ENCODE measurements around the gene NKPD1. TPM values are rescaled to one million over a fixed set of nuclear protein-coding genes. Genes with fewer than 3 reads are reported as not detected.

The NKPD1 gene
- total RNA-seq, 1 donor from 2014 or later: 0.11 TPM

DNA sequence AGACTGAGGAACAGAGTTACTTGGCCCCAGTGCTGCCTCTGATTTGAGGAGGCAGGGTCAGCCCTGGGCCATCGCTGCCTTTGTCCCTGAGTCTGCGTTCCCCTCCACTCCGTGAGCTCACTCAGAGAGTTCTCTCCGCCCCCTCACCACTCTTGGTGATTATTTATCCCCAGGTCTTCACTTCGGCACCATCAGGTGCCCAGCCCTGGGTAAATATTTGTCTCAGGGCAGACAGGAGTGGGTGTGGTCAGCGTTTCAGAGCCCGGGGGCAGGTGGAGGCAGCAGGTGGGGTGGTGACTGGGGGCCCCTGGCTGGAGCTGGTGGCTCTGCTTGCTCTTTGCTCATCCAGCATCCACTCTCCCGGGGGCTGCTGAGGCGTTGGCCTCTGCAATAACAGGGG, 47.2 kb downstream of the NKPD1 start:
- ChIA-PET POLR2A (no interaction called here), CTCF (no interaction called here)
- no peaks in the 10 kb centered on the region for H3K36me3 Mint-ChIP-seq (ENCODE audit: low read depth)
- TF ChIP-seq, protein P1, sequence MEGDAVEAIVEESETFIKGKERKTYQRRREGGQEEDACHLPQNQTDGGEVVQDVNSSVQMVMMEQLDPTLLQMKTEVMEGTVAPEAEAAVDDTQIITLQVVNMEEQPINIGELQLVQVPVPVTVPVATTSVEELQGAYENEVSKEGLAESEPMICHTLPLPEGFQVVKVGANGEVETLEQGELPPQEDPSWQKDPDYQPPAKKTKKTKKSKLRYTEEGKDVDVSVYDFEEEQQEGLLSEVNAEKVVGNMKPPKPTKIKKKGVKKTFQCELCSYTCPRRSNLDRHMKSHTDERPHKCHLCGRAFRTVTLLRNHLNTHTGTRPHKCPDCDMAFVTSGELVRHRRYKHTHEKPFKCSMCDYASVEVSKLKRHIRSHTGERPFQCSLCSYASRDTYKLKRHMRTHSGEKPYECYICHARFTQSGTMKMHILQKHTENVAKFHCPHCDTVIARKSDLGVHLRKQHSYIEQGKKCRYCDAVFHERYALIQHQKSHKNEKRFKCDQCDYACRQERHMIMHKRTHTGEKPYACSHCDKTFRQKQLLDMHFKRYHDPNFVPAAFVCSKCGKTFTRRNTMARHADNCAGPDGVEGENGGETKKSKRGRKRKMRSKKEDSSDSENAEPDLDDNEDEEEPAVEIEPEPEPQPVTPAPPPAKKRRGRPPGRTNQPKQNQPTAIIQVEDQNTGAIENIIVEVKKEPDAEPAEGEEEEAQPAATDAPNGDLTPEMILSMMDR (IDR thresholded peaks at IDR 0.05): no peak
- no peaks in the 10 kb centered on the region for H3K27me3 Mint-ChIP-seq
- peaks cover 66% of the 10 kb centered on the region for H3K4me1 Mint-ChIP-seq
- DNase-seq (no peak), ATAC-seq (ENCODE audit: low read depth) (no peak)
- H3K4me3 Mint-ChIP-seq: no peak overlapping the region
- no peaks in the 10 kb centered on the region for H3K9me3 Mint-ChIP-seq
- intact Hi-C loops (cut with micrococcal nuclease): no loop called here
- H3K27ac Mint-ChIP-seq: no peak overlapping the region

DNA sequence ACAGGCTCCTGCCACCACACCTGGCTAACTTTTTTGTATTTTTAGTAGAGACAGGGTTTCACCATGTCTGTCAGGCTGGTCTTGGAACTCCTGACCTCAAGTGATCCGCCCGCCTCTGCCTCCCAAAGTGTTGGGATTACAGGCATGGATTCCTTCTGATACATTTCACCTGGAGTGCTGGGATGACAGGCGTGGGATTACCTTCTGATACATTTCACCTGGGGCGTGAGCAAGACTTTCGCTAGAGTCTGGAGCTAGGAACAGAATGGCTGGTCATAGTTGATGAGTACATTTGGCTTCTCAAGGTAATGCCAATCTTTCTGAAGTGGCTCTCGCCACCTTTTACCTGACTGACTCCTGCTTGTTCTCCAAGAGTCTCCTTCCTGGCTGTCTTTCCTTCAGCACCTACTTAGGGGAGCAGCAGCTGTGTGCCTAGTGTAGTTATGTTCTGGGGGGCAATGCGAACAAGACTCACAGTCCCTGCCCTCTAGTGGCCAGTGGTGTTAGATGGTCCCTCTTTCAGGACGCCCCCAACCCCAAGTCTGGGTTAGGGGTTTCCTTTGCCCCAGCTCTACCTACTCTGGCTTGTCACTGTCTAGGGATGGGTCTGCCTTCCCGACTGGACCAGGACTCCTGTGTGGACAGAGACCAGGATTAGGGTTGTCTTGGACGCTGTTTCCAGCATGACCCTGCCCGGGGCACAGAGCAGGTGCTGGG, 48.5 kb downstream of the NKPD1 start:
- CTCF ChIA-PET: interaction anchor here (1.5 kb wide), 1 partner anchor 9 kb away, joined by 4 read pairs; no protein-coding TSS in a partner anchor
- H3K4me1 Mint-ChIP-seq: peaks cover 64% of the 10 kb centered on the region
- H3K27me3 Mint-ChIP-seq: no peaks in the 10 kb centered on the region
- no peaks in the 10 kb centered on the region for H3K9me3 Mint-ChIP-seq
- POLR2A ChIA-PET: interaction anchor here (0.6 kb wide), 1 partner anchor 19 kb away, joined by 3 read pairs; the partner anchor contains the start of gene PPP1R37
- intact Hi-C loops (cut with micrococcal nuclease): no loop called here
- no peak for ATAC-seq (ENCODE audit: low read depth)
- TF ChIP-seq, protein P1 (IDR thresholded peaks at IDR 0.05): no peak
- no peaks in the 10 kb centered on the region for H3K36me3 Mint-ChIP-seq (ENCODE audit: low read depth)
- DNase-seq: no peak
- H3K4me3 Mint-ChIP-seq: no peak overlapping the region
- no peak overlapping the region for H3K27ac Mint-ChIP-seq

Other genes starting within 250 kb of the NKPD1 start
- gene APOC1, start 246.4 kb downstream of the NKPD1 start, total RNA-seq: 1.2 and 1.7 TPM in 2 replicates
- gene APOC4, start 218.7 kb downstream of the NKPD1 start, total RNA-seq: not detected in 2 replicates
- not detected in 2 replicates for gene APOC2, start 214.9 kb downstream of the NKPD1 start, total RNA-seq
- gene CLPTM1, start 205.6 kb downstream of the NKPD1 start, total RNA-seq: 87.0 and 92.1 TPM in 2 replicates
- gene RELB, start 159.5 kb downstream of the NKPD1 start, total RNA-seq: 117 and 135 TPM in 2 replicates
- gene CLASRP, start 121.9 kb downstream of the NKPD1 start, total RNA-seq: 133 and 172 TPM in 2 replicates
- gene ZNF296, start 84.5 kb downstream of the NKPD1 start, total RNA-seq: 27.8 and 28.0 TPM in 2 replicates
- gene GEMIN7, start 81.7 kb downstream of the NKPD1 start, total RNA-seq: 37.0 and 38.7 TPM in 2 replicates
- 18.8 and 27.2 TPM in 2 replicates for gene PPP1R37, start 67.8 kb downstream of the NKPD1 start, total RNA-seq
- gene TRAPPC6A, start 17.3 kb upstream of the NKPD1 start, total RNA-seq: 51.8 and 56.0 TPM in 2 replicates
- 15.6 and 16.5 TPM in 2 replicates for gene BLOC1S3, start 17.8 kb upstream of the NKPD1 start, total RNA-seq
- gene EXOC3L2, start 84.4 kb upstream of the NKPD1 start, total RNA-seq: not detected in 2 replicates
- 26.0 and 28.0 TPM in 2 replicates for gene MARK4, start 90.3 kb upstream of the NKPD1 start, total RNA-seq
- not detected in 2 replicates for gene CKM, start 161.9 kb upstream of the NKPD1 start, total RNA-seq
- not detected in 2 replicates for gene KLC3, start 179.8 kb upstream of the NKPD1 start, total RNA-seq
- gene ERCC2, start 209.6 kb upstream of the NKPD1 start, total RNA-seq: 29.8 and 31.5 TPM in 2 replicates
- gene PPP1R13L, start 244.1 kb upstream of the NKPD1 start, total RNA-seq: 4.0 and 5.1 TPM in 2 replicates
- gene POLR1G, start 245.7 kb upstream of the NKPD1 start, total RNA-seq: 6.7 and 6.8 TPM in 2 replicates